HPDE6-E6E7 (cell line): ENCODE measurements around the gene ASTN2.

Source experiments
- DNase-seq: peaks from one replicate; pipeline ENCODE4 v3.0.0; 2011; ENCODE audit warnings: missing footprints; ENCODE audit errors: extremely low spot score

ASTN2 gene

DNA sequence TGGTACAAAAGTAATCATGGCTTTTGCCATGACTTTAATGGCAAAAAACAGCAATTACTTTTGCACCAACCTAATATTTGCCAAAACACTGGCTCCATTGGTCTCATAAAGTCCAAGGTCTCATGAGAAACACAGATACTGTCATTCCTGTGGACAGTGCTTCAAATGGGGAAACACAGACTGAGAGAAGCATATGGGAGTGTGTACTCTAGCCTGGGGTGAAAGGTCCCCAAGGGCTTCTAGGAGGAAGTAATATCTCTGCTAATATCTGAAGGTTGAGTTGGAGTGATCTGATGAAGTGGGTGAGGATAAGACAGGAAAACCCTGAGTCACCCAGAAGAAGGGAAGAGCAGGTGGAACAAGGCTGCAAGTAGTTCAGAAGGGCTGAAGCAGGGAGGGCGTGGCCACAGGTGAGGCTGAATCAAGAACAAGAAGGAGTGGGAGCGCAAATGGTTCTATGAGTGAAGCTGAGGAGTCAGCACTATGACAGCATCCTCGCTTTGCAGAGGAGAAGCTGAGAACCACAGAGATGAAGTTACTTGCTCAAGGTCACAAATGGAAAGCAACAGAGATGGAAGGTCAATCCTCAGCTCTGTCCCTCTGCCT, 164.1 kb downstream of the ASTN2 start:
- DNase-seq: no peak

DNA sequence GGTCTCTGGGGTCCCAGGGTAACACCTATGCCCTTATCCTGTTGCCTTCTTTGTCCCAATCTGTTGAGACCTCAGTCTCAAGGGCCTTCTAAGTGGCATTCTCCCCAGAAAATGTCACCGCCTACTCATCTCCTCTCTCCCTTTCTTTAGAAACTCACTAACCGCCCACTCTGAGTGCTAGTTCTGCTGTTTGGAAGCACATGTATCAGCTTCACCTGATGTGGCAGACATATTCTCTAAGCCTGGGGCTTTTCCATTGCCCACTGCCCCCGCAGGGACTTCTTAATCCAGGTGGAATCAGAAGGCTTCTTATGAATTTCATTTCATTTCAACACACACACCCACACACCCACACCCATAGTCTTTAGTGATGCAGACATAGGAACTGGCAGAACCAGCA, 165.1 kb downstream of the ASTN2 start:
- DNase-seq: no peak

DNA sequence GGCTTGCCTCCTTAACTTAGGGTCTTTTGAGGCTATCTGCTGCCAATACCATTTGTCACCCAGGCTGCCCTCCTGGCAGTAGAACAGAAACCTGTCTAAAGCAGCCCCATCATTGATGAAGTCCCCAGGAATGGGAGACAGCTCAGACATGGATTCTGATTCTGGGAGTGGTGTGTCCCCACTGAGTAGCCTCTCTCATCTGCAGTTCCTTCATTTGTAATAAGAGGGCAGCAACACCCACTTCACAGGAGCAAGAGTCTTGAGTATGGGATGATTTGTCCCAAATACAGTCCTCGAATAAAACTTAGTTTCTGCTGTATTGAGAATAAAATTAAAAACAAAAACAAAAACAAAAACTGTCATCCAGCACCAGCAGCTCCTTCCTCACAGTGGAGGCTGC, 167.6 kb downstream of the ASTN2 start:
- DNase-seq: peak; percentile 20

DNA sequence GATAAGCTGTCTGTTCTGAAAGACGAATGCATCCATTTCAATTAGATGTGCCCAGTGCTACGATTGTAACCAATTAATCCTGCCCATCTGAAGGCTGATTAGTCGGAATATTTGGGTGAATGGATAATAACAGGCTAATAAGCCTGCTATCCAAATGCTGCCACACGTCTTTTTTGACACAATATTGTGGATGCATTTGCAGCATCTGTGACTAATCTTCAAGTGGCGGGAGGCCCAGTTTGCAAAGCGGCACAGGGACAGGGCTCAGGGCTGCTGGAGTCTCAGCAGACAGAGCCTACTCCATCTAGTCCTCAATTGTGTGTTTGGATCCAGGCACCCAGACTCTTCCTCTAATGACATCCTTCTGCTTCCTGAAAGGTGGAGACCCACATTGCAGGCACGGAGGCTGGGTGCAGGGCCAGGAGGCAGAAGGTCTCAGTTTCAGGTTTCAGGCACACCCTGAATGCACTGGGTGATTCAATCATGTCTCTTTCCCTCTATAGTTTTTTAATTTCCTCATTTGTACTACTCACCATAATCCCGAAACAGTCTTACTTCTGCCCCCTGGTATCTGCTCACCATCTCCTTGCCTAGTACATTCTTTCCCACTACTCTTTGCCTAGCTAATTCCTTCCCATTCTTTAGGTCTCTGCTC, 169.6 kb downstream of the ASTN2 start:
- no peak for DNase-seq

DNA sequence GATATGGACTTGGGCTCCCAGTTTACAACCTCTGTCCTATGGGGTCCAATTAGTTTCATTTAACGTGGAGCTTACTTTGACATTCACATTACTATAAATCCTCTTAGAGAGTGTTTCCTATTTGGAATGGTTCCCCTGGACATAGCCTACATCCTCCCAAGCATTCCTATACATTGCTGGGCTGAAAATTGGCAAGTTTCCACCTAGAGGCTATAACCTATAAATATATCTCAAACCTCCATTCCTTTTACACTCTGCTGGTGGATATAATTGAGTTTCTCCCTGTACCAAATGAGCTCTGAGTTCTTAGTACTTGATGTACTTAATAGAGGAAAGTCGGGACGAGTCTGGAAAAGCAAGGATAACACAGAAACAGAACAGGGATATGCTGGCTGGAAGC, 172.8 kb downstream of the ASTN2 start:
- no peak for DNase-seq

DNA sequence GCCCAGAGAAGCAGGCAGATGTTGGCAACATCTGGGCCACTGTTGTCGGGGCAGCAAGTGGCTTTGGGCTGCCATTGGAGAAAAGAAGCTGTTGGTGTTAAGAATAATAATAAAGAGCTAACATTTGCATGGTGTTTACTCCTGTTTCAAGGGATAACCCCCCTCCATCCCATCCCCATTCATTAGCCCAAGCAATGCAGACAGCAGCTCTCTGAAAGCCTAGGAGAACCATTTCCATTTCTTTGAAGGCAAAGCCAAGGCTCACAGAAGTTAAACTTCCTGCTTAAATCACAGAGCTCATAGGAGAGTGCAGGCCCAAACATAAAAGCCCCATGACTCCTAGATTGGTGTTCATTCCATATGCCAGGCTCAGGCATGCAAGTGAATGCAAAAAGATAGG, 175.4 kb downstream of the ASTN2 start:
- no peak for DNase-seq

DNA sequence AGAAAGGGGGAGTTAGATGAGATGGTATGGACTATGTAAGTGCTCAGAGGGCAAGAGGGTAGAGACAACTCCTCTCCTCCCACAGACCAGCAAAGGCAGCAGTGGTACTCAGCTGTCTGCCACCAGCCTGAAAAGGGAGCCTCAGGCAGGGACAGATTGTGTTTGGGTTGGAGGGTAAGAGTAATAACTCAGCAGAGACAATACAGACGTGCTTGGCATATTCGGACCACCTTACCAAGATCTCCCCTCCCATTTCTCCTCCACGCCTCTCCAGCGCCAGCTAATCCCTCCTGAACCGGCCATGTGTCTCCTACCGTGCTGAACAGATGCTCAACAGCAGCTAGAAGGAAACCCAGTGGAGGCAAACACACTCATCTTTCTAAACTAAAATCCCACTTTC, 180.8 kb downstream of the ASTN2 start:
- no peak for DNase-seq

DNA sequence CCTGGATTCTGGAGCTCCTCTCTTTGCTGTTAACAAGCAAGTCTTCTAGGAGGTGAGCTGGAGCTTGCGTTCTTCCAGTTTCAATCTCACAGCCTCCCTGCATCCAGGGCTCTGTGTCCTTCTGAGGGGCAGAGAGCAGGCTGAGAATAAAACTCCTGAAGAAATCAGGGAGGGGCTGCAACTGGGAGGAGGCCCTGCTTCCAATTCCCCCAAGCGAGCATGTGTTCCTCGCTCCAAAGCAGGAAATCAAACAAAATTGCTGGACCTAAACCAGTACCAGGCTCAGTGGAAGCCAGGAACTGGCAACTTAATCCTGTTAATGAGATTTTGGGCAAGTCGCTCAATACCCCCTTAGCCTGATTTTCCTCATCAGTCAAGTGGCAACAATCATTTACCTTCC, 181.8 kb downstream of the ASTN2 start:
- DNase-seq: no peak

DNA sequence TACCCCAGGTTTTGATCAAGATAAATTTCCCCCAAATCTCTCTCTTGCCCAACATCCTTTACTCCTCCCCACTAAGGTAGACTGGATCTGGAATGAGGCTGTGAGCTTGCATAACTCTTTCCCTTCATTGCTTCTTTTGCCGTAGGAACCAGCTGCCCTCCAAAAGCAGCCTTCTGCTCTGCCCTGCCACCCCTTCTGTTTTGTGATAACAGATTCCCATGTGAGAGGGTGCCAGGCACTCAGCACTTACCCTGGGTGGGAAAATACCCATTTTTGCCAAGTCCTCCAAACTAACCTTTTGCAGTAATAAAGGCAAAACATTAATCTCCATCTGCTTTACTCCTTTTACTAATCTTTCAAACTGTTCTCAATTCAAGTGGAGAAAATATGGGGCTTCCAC, 182.6 kb downstream of the ASTN2 start:
- no peak for DNase-seq

DNA sequence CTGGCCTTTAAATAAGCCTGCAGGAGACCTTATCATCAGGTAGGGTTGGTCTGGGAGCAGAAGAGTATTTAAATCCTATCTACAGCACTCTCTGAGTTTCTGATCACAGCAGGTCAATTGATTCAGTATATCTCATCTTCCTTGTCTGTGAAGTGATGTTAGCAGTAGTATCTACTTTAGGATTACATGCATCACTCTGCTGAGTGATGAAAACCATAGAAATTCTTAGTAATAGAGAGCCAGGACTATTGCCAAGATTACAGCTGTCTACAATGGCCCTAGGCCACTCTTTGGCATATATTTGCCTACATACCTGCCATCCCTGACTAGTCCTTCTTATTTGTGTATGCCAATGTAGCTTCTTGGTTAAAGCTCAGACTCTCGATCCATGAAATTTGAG, 183.8 kb downstream of the ASTN2 start:
- DNase-seq: no peak

DNA sequence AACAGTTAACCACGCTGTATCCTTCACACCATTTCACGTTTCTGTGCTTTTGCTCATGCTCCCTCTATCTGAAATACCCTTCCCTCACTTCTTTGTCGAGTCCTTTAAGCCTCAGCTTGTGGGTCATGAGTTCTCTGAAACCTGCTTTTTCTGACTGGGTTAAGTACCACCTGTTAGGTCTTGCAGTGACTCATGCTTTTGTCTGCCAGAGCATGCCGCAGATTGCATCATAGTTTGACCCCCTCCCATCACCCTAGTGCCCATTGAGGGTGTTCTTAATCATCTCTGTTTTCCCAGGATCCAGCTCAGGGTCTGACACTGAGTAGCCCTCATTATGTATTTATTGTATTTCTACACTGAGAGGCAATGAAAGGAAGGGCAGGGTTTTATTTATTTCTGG, 190.2 kb downstream of the ASTN2 start:
- no peak for DNase-seq

DNA sequence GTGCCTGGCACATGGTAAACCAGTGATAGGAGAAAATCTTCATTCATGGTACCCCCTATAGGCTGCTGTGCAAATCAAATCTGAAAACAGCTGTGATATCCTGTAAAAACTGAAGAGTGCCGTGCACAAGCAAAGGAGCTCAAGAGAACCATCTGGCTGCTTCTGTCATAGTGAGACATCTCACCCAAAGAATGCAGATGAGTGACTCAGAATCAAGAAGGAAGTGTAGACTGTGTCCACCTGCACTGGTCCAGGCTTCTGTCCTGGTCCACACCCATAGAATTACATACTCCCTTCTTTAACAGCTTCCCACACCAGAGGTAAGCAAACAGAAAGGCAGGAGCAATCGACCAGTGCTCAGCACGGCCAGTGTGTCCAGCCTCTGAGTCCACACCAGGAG, 195.9 kb downstream of the ASTN2 start:
- no peak for DNase-seq

DNA sequence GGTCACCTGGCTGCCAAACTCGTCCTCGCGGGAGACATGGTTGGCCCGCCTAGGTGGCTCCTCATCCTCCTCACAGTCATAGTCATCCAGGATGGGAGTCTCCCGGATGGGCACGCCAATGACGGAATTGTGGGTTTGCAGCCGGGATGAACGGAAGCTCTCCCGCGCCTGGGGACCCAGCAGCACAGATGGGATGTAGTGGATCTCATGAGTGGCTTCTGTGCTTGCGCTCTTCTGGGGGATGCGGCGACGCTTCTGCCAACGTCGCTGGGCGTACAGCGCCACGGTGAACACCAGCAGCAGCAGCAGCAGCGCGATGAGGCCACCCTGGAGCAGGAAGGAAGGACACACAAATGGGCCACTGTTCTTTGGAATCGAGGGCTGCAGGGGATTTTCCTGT, 200.4 kb downstream of the ASTN2 start:
- no peak for DNase-seq

DNA sequence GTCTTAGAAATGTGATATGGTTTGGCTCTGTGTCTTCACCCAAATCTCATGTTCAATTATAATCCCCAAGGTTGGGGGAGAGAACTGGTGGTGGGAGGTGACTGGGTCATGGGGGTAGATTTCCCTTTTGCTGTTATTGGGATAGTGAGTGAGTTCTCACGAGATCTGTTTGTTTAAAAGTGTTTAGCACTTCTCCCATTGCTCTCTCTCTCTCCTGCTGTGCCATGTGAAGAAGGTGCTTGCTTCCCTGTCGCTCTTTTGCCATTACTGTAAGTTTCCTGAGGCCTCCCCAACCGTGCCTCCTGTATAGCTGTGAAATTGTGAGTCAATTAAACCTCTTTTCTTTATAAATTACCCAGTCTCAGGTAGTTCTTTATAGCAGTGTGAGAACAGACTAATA, 203.6 kb downstream of the ASTN2 start:
- DNase-seq: no peak

DNA sequence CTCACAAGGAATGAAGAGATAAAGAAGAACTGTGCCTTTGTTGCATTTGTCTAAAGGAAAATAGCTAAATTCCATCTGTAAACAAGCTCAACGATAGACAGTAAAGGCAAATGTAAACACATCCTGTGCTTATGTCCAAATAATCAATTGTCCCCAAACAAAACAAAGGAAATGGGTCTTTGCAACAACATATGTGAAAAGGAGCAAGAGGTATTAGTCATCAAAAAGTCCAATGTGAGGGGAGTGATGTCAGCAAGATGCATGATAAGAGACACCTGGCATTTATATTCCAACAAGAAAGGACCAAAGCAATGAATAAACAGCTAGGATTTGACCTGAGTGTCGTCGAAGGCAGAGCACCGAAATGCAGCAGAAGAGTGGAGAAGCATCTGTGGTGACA, 209.1 kb downstream of the ASTN2 start:
- DNase-seq: no peak

DNA sequence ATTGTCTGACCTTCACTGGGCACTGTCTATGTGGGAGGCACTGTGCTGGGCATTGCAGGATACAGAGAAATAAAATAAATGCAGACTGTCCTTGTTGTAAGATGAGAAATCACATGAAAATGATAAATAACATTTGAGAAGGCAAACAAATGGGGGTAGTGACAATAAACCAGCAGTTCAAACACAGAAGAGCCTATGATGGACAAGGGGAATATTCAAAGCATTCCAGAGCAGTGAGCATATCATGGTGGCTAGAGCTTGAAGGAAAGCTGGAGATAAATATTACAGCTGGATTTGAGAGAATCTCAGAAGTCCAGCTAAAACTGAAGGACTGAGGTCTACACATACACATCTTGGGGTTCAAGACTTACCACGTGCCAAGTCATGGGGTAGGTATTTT, 209.9 kb downstream of the ASTN2 start:
- DNase-seq: no peak

DNA sequence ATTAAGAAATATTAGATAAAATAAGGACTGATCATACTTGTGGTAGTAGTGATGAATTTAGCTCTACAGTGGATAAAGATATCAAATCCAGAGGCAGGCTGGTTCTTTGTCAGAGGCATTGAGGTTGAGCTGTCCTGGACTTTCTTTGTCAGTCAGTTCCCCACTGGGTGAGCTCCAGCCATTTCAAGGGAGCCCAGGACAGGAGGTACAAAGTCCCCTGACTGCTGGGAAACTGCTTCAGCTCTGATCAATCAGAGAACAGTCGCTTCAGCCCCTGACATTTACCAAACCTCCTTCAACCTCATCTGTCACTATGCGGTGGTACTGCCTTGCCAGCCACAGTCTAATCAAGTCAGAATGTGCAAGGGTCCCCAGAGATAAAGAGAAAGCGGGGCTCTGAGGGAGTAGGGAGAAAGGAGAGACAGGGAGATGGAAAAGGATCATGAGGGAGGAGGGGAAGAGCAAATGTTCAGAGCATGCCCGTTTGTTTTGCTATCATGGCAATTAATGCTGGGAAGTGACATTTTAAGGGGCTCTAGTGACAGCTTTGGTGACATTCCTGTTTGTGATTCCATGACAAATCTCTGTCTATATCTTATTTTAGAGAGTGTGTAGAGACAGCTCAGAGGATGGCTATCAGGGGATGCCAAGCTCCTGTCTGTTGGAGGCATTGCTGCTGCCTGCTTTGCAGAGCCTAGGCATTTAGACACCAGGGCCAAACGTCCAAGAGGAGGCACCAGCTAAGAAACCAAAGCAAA, 223.2 kb downstream of the ASTN2 start:
- DNase-seq: no peak

DNA sequence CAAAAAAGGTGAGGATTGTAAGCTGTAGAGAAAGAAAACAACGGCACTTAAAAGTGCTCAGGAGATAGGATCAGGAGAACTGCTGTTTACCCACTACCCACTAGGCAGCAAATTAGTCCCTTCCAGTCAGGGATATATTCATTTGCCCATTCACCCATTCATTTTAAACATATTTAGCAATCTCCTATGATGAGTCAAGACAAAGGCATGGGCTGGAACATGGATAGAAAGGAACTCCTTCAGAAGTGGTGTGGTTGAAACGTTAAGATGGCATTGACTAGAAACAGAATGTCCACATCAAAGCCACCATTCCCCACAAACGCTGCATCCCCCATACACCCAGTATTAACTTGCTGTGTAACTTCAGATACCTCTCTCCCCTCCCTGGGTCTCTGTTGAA, 225.7 kb downstream of the ASTN2 start:
- DNase-seq: no peak

DNA sequence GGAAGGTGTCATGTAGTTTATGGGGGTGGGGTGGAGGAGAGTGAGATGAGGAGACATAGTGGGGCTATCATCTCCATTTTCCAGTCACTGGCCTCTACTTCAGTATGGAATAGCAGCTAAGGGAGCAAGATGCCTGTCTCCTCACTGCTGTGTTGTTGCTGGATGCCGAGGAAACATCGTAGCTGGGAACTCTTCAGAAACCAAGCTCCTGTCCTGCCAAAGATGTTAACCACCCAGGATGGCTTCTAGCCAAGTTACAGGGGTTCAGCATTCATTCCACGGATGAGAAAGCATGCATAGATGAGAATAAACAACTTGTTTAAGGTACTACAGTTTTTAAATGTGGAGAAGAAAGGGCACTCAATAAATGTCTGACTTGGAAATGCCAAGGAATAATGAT, 226.5 kb downstream of the ASTN2 start:
- no peak for DNase-seq

DNA sequence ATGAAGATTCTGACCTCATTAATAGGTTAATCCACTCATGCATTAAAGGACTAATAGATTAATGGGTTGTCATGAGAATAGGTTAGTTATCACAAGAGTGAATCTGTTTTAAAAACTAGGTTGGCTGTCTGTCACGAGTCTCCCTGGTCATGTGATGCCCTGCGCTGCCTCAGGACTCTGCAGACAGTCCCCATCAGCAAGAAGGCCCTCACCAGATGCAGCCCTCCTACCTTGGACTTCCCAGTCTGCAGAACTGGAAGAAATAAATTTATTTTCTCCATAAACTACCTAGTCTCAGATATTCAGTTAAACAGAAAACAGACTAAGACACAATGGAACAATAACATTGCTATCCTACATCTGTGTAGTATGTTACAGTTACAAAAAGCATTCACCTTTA, 227.4 kb downstream of the ASTN2 start:
- DNase-seq: no peak

DNA sequence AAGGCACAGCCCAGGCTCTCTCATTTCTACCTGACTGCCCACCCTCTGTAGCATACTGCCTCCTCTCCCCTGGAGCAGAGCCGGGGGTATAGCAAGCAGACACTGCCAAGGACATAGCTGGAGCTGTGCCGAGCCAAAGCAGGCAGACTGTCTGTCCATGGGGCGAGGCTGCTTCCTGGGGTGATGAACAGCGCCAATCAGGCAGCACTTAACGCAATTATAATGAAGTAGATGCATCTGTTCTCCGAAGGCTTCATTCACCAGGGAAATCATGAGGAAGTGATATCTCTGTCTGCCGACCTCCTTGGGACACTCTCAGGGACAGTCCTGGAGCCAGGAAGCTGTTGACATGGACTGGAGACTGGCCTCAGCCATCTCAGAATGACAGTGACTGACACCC, 230.7 kb downstream of the ASTN2 start:
- no peak for DNase-seq

DNA sequence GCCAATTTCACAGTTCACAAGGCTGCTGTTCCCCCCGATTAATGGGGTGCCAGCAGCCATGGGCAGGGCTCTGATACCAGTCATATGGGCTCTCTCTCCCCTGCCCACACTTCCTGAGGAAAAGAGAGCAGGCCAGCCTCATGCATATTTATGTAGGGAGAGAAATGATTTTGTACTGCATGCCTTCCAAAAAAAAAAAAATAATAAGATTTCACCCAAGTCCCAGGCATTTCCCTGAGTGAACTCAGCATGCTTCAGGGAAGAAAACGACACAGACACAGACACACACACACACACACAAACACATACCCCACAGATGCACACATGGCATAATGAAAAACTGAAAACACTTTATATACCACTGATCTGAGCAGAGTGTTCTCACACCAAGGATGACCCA, 232.8 kb downstream of the ASTN2 start:
- DNase-seq: no peak

DNA sequence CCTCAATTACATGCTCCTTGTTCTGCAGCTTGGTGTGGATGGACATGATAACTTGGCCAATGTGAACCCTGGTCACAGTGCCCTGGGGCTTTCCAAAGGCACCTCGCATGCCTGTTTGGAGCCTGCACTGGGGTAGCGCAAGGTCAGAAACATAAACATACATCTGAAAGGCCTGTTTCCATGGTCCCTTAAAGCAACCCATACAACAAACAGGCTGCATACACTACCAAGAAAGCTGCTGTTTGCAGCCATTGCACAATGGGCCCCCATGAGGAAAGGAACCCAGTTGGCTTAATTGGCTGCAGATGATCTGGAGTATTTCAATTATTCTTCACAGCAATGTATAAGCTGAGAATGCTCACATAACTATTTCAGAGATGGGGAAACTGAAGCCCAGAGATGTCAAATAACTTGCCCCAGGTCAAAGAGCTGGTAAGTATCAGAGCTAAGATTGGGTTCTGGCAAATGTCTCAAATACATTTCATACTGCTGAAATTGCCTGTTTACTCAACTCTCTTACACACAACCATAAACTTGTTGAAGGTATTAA, 233.9 kb downstream of the ASTN2 start:
- DNase-seq: no peak
